Astrocyte (in vitro differentiated cells and primary cell): ENCODE measurements around the gene KANSL3. TPM values are rescaled to one million over a fixed set of nuclear protein-coding genes. Genes with fewer than 3 reads are reported as not detected.
"Not testable (repeated sequence)": the region's sequence is repeated elsewhere in the genome, so short reads cannot be mapped to it uniquely, and the experiment has no call there.

Experiments used
- DNase-seq: peaks from one replicate; pipeline ENCODE4 v3.0.0-alpha.2; 2010; ENCODE audit warnings: low read depth
- FAIRE-seq: peaks from 2 replicates; lab custom pipeline; 2011; peaks lifted over from hg19 to GRCh38; lab: Jason Lieb, UNC
- H2AFZ ChIP-seq: 2 replicates; pipeline ENCODE4 v1.6.0; 2012; ENCODE audit warnings: low read depth, low read length, inconsistent platforms
- H3K27ac ChIP-seq: 2 replicates; pipeline ENCODE4 v1.5.1; 2011; ENCODE audit warnings: low read depth, low read length, inconsistent platforms
- H3K27me3 ChIP-seq: 2 replicates; pipeline ENCODE4 v1.6.0; 2011; ENCODE audit warnings: low read length, inconsistent platforms; ENCODE audit not compliant: insufficient read depth
- H3K36me3 ChIP-seq: 2 replicates; pipeline ENCODE4 v1.5.1; 2011; ENCODE audit warnings: low read length, inconsistent platforms; ENCODE audit not compliant: insufficient read depth
- H3K4me1 ChIP-seq: 2 replicates; pipeline ENCODE4 v1.5.1; 2011; ENCODE audit warnings: low read length, inconsistent platforms; ENCODE audit not compliant: insufficient read depth
- H3K4me2 ChIP-seq: 2 replicates; pipeline ENCODE4 v1.6.0; 2012; ENCODE audit warnings: low read length, inconsistent platforms
- H3K4me3 ChIP-seq: 2 replicates; pipeline ENCODE4 v1.5.1; 2011; ENCODE audit warnings: low read depth, mild to moderate bottlenecking, low read length, inconsistent platforms; ENCODE audit not compliant: insufficient read depth
- H3K79me2 ChIP-seq: 2 replicates; pipeline ENCODE4 v1.6.0; 2012; ENCODE audit warnings: mild to moderate bottlenecking, low read length, inconsistent platforms; ENCODE audit not compliant: insufficient read depth
- H3K9ac ChIP-seq: 2 replicates; pipeline ENCODE4 v1.6.0; 2012; ENCODE audit warnings: mild to moderate bottlenecking, low read length, inconsistent platforms
- H3K9me3 ChIP-seq: 2 replicates; pipeline ENCODE4 v1.5.1; 2012; ENCODE audit warnings: low read depth, mild to moderate bottlenecking, low read length, inconsistent platforms; ENCODE audit not compliant: insufficient read depth
- H4K20me1 ChIP-seq: 2 replicates; pipeline ENCODE4 v1.6.0; 2012; ENCODE audit warnings: low read length, inconsistent platforms; ENCODE audit not compliant: insufficient read depth
- H3K27ac Mint-ChIP-seq: one replicate; pipeline ENCODE4 v1.8.0; 2021; ENCODE audit warnings: mild to moderate bottlenecking, mixed read lengths; ENCODE audit not compliant: unreplicated experiment
- H3K27me3 Mint-ChIP-seq: one replicate; pipeline ENCODE4 v1.8.0; 2021; ENCODE audit warnings: low read depth, mixed read lengths; ENCODE audit not compliant: unreplicated experiment
- H3K36me3 Mint-ChIP-seq: one replicate; pipeline ENCODE4 v1.8.0; 2021; ENCODE audit warnings: low read depth, mixed read lengths; ENCODE audit not compliant: unreplicated experiment
- H3K4me1 Mint-ChIP-seq: one replicate; pipeline ENCODE4 v1.8.0; 2021; ENCODE audit warnings: low read depth, mixed read lengths; ENCODE audit not compliant: unreplicated experiment
- H3K4me3 Mint-ChIP-seq: one replicate; pipeline ENCODE4 v1.8.0; 2021; ENCODE audit warnings: mild to moderate bottlenecking, moderate library complexity, mixed read lengths; ENCODE audit not compliant: unreplicated experiment
- H3K9me3 Mint-ChIP-seq: one replicate; pipeline ENCODE4 v1.8.0; 2021; ENCODE audit warnings: mild to moderate bottlenecking, mixed read lengths; ENCODE audit not compliant: unreplicated experiment
- CTCF ChIP-seq: IDR thresholded peaks from 2 replicates; pipeline ENCODE4 v1.5.1; 2011; ENCODE audit warnings: low read depth, mild to moderate bottlenecking, inconsistent platforms, low read length, moderate library complexity; ENCODE audit not compliant: insufficient read depth
- EZH2 ChIP-seq: IDR thresholded peaks from 2 replicates; pipeline ENCODE4 v1.6.1; 2012; ENCODE audit warnings: mild to moderate bottlenecking, low read length, inconsistent platforms; ENCODE audit not compliant: insufficient read depth
- total RNA-seq: library from RNA; stranded (reverse); gene quantifications from 2 replicates; pipeline ENCODE4 v1.2.1, GENCODE V29; 2021

Gene KANSL3
- total RNA-seq, 1 donor from 2014 or later = 26.7 TPM

- FAIRE-seq (no peak), DNase-seq (no peak)
- Histone ChIP-seq H3K79me2 (no peaks in the 10 kb centered on the region), H2AFZ (no peak overlapping the region), H3K4me1 (peaks cover 11% of the 10 kb centered on the region), H3K9me3 (no peaks in the 10 kb centered on the region), H3K9ac (no peak overlapping the region), H3K27me3 (no peaks in the 10 kb centered on the region), H3K4me3 (no peak overlapping the region), H3K27ac (no peak overlapping the region), H3K36me3 (no peaks in the 10 kb centered on the region), H3K4me2 (no peak overlapping the region), H4K20me1 (no peaks in the 10 kb centered on the region)
- H3K36me3 Mint-ChIP-seq = peaks cover 12% of the 10 kb centered on the region
- peaks cover 13% of the 10 kb centered on the region for H3K4me1 Mint-ChIP-seq
- H3K27ac Mint-ChIP-seq = peak overlapping the region; percentile 41
- H3K27me3 Mint-ChIP-seq = peaks cover 7% of the 10 kb centered on the region
- TF ChIP-seq EZH2 (no peak), CTCF (no peak)
- no peak overlapping the region for H3K4me3 Mint-ChIP-seq
- H3K9me3 Mint-ChIP-seq = peaks cover 23% of the 10 kb centered on the region
These were observed 79.6 kb downstream of the KANSL3 start for GRCh38 chr2:96558485-96558884.

GRCh38 chr2:96558061-96558460 lies 80.1 kb downstream of the KANSL3 start:
- H3K4me3 Mint-ChIP-seq = no peak overlapping the region
- peaks cover 13% of the 10 kb centered on the region for H3K36me3 Mint-ChIP-seq
- Histone ChIP-seq H3K79me2 (no peaks in the 10 kb centered on the region), H3K36me3 (no peaks in the 10 kb centered on the region), H3K9ac (no peak overlapping the region), H2AFZ (no peak overlapping the region), H3K4me2 (no peak overlapping the region), H3K27ac (no peak overlapping the region), H3K9me3 (no peaks in the 10 kb centered on the region), H3K4me3 (no peak overlapping the region), H3K27me3 (no peaks in the 10 kb centered on the region), H3K4me1 (peaks cover 11% of the 10 kb centered on the region), H4K20me1 (no peaks in the 10 kb centered on the region)
- FAIRE-seq (no peak), DNase-seq (no peak)
- peaks cover 12% of the 10 kb centered on the region for H3K4me1 Mint-ChIP-seq
- no peak overlapping the region for H3K27ac Mint-ChIP-seq
- H3K27me3 Mint-ChIP-seq = peaks cover 7% of the 10 kb centered on the region
- TF ChIP-seq EZH2 (no peak), CTCF (no peak)
- peaks cover 22% of the 10 kb centered on the region for H3K9me3 Mint-ChIP-seq

GRCh38 chr2:96557421-96557820 lies 80.7 kb downstream of the KANSL3 start:
- H3K27me3 Mint-ChIP-seq, H3K4me3 ChIP-seq, H4K20me1 ChIP-seq, H3K36me3 ChIP-seq, H3K27me3 ChIP-seq, DNase-seq, H3K9me3 ChIP-seq, FAIRE-seq, H3K79me2 ChIP-seq: not testable (repeated sequence)
- peaks cover 16% of the 10 kb centered on the region for H3K9me3 Mint-ChIP-seq
- H3K36me3 Mint-ChIP-seq = peaks cover 17% of the 10 kb centered on the region
- peak overlapping the region; percentile 60 for H3K9ac ChIP-seq
- H3K27ac Mint-ChIP-seq = peak overlapping the region; percentile 92
- H2AFZ ChIP-seq = peak overlapping the region; percentile 27
- peaks cover 11% of the 10 kb centered on the region for H3K4me1 ChIP-seq
- peak overlapping the region; percentile 66 for H3K27ac ChIP-seq
- peak overlapping the region; percentile 16 for H3K4me3 Mint-ChIP-seq
- peak overlapping the region; percentile 13 for H3K4me2 ChIP-seq
- peaks cover 11% of the 10 kb centered on the region for H3K4me1 Mint-ChIP-seq
